Sigmoid colon (tissue), 7 donors: ENCODE measurements around the gene NT5C3A. TPM values are rescaled to one million over a fixed set of nuclear protein-coding genes. Genes with fewer than 3 reads are reported as not detected.

Experiments
- DNase-seq: peaks from one replicate; pipeline ENCODE4 v3.0.0-alpha.2; 2019
- H3K27ac ChIP-seq, 4 donors: fragments of 200-600 bp; sonication (generic); one replicate each; pipeline ENCODE4 v1.5.1; 2016 to 2019; ENCODE audit warnings: mild to moderate bottlenecking in 1 of 4
- H3K27me3 ChIP-seq, 3 donors: fragments of 200-600 bp; sonication (generic); one replicate each; pipeline ENCODE4 v1.5.1; 2019; ENCODE audit warnings: mild to moderate bottlenecking in 1 of 3
- H3K36me3 ChIP-seq, 4 donors: fragments of 200-600 bp; sonication (generic); one replicate each; pipeline ENCODE4 v1.5.1; 2016 to 2019
- H3K4me1 ChIP-seq, 4 donors: fragments of 200-600 bp; sonication (generic); one replicate each; pipeline ENCODE4 v1.5.1; 2017 to 2019
- H3K4me3 ChIP-seq, 4 donors: fragments of 200-600 bp; sonication (generic); one replicate each; pipeline ENCODE4 v1.5.1; 2017 to 2019; ENCODE audit warnings: mild to moderate bottlenecking in 2 of 4, moderate library complexity in 1 of 4
- H3K9me3 ChIP-seq, 4 donors: fragments of 200-600 bp in 3 of 4; sonication (generic) in 3 of 4; one replicate each; pipeline versions ENCODE4 v1.5.1 to v1.6.1; 2013 to 2019
- EP300 ChIP-seq, 4 donors: sonication (generic); formaldehyde crosslinking; IDR thresholded peaks; one replicate each; pipeline ENCODE4 v1.6.1; 2017; ENCODE audit warnings: antibody characterized with exemption in 4 of 4
- POLR2A ChIP-seq, 2 donors: fragments of 450-650 bp; IDR thresholded peaks; one replicate each; pipeline ENCODE4 v1.6.1; 2016; ENCODE audit warnings: antibody characterized with exemption in 2 of 2, mild to moderate bottlenecking in 2 of 2, moderate library complexity in 2 of 2
- POLR2AphosphoS5 ChIP-seq, 4 donors: sonication (generic); formaldehyde crosslinking; IDR thresholded peaks; one replicate each; pipeline ENCODE4 v1.6.1; 2017; ENCODE audit warnings: antibody characterized with exemption in 4 of 4
- WGBS, 2 donors: extraction: QIAGEN DNeasy Blood & Tissue Kit; methylation state at CpG; one replicate each; pipeline ENCODE4 v1.1.7; 2013; 5-methylcytosine and 5-hydroxymethylcytosine counted together
- intact Hi-C: fragments of 100-400 bp; cut with DNase I; formaldehyde crosslinking; loops from one replicate; pipeline ENCODE4 v1.15.1; 2023
- polyA plus RNA-seq, 3 donors: library from polyadenylated mRNA; stranded (reverse); fragments of 200-250 nt; gene quantifications; one replicate each; pipeline ENCODE4 v1.2.3, GENCODE V29; 2013
- total RNA-seq, 4 donors: library from RNA; depleted of rRNA; stranded (reverse); fragments of >200 nt; gene quantifications; one replicate each; pipeline ENCODE4 v1.1.0, GENCODE V29; 2016
- TF ChIP-seq, protein P1 (sequence below), 4 experiments: fragments of 450-650 bp in 3 of 4; fragments of 200-600 bp in 1 of 4; IDR thresholded peaks; one replicate each; pipeline ENCODE4 v1.5.1; 2016 to 2019; ENCODE audit warnings: antibody characterized with exemption in 4 of 4, mild to moderate bottlenecking in 3 of 4, moderate library complexity in 2 of 4
- donor health status: healthy with polysubstance abuse.
- donor health status: Bipolar disorder and iron deficiency.
- donor health status: healthy.

The NT5C3A gene
- total and polyA plus RNA-seq, 7 donors = 20.6 to 270 (median 29.6) TPM

DNA sequence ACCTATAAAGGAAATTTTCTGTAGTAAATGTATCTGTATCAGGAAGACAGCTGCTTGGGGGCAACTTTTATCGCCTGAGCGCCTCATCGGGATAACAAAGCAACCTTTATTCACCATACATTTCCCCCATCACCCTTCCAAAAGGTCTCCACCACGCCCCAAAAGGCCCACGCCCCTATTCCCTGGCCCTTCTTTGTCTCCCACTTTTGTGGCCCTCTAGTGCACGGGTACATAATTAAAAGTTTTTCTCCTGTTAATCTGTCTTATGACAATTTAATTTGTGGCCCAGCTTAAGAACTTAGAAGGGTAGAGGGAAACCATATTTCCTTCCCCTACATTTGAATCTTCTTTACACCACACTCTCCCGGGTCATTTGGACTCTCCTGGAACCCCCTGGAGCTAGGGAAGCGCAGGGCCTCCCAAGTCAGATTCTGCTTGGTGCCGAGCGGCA lies 46.0 kb upstream of the NT5C3A start:
- no peak for TF ChIP-seq POLR2A (IDR thresholded peaks at IDR 0.05)
- TF ChIP-seq, protein P1, sequence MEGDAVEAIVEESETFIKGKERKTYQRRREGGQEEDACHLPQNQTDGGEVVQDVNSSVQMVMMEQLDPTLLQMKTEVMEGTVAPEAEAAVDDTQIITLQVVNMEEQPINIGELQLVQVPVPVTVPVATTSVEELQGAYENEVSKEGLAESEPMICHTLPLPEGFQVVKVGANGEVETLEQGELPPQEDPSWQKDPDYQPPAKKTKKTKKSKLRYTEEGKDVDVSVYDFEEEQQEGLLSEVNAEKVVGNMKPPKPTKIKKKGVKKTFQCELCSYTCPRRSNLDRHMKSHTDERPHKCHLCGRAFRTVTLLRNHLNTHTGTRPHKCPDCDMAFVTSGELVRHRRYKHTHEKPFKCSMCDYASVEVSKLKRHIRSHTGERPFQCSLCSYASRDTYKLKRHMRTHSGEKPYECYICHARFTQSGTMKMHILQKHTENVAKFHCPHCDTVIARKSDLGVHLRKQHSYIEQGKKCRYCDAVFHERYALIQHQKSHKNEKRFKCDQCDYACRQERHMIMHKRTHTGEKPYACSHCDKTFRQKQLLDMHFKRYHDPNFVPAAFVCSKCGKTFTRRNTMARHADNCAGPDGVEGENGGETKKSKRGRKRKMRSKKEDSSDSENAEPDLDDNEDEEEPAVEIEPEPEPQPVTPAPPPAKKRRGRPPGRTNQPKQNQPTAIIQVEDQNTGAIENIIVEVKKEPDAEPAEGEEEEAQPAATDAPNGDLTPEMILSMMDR (IDR thresholded peaks at IDR 0.05) = no peak
- no peak for TF ChIP-seq EP300 (IDR thresholded peaks at IDR 0.05)
- no peak for TF ChIP-seq POLR2AphosphoS5 (IDR thresholded peaks at IDR 0.05)
- no peak for DNase-seq
- peak overlapping the region; percentile 82 to 89 (median 88) for H3K27ac ChIP-seq
- H3K4me1 ChIP-seq = peaks cover 0 to 39% (median 30%) of the 10 kb centered on the region in 4 donors
- no peaks in the 10 kb centered on the region for H3K9me3 ChIP-seq
- 0% methylated on average over 10 of the region's 10 CpGs for WGBS, 2 donors
- H3K27me3 ChIP-seq = no peaks in the 10 kb centered on the region
- H3K36me3 ChIP-seq = peaks cover 0 to 3% (median under 1%) of the 10 kb centered on the region in 4 donors
- H3K4me3 ChIP-seq = peak overlapping the region; percentile 60 to 99 (median 97)
- intact Hi-C loops = loop anchor here (1.0 to 5.0 kb wide), 5 partner anchors 46 to 308 kb away; partner anchors contain the start of genes KBTBD2 and NT5C3A

DNA sequence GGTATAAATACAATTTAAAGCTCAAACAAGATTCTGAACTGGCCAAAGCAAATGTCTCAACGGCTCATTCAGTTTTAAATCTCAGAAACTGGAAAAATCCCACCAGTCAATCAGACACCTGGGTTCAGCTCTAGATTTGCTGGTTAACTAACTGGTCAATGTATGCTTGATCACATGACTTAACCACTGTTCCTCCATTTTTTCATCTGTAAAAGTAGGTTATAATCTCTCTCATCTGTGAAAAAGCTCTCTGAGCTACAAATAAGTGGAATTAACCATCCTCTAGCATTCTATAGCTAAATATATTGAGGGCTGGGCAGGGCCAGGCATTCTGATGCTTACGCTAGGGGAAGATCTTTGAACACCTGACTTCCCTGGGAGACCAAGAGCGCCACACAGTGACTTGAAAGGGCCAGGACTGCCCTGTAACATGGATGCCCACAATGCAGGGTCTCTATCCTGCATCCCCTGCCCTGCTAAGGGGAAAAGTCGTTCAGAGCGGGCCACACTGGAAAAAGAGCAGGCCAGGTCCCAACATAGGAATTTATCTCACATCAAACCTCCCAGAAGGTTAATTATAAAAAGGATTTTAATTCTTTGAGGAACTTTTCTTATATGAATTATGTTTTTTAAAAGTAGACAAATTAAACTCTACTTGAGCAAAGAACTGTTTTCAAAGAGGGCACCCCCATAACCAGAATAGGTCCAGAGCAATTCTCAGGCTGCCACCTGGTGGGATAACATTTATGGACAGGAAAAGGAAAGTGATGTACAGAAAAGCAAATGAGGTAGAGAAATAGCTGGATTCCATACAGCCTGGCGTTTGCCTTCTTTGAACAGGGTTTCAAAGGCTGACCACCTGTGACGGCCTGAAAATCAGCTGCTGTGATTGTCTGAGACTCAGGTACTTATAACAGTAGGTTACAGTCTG lies 44.8 kb upstream of the NT5C3A start:
- 46 to 50% methylated on average over 7 of the region's 7 CpGs for WGBS, 2 donors
- H3K4me3 ChIP-seq = peak overlapping the region in 2 of 4 donors; percentile 95 to 99
- DNase-seq = no peak
- H3K4me1 ChIP-seq = peaks cover 0 to 39% (median 30%) of the 10 kb centered on the region in 4 donors
- no peaks in the 10 kb centered on the region for H3K9me3 ChIP-seq
- TF ChIP-seq POLR2A (IDR thresholded peaks at IDR 0.05) (no peak), EP300 (IDR thresholded peaks at IDR 0.05) (no peak), POLR2AphosphoS5 (IDR thresholded peaks at IDR 0.05) (no peak)
- TF ChIP-seq, protein P1 (IDR thresholded peaks at IDR 0.05) = peak in 2 of 4 experiments; percentile 9 to 11
- no peaks in the 10 kb centered on the region for H3K27me3 ChIP-seq
- intact Hi-C loops = loop anchor here (2.0 to 5.0 kb wide), 4 partner anchors 45 to 307 kb away; partner anchors contain the start of genes KBTBD2 and NT5C3A
- H3K27ac ChIP-seq = peak overlapping the region in 1 of 4 donors; percentile 88
- peaks cover 5 to 15% (median 11%) of the 10 kb centered on the region in 4 donors for H3K36me3 ChIP-seq

DNA sequence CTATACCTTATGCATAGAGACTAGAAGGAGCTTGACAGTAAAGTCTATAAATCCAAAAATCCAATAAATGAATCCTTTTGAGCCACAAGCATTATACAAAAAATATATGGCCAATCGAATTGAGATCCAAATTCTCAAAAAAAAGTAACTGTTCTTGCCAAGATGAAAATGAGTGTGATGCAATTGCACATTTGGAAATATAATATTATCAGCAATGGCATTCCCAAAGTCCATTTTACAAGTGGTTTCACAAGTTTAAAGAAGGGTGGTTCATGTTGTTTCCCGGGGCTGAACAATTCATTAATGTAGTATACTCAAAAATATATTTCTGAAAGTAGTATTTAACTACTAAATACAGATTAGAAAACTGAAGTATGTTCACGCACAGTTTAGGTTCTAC lies 39.3 kb upstream of the NT5C3A start:
- TF ChIP-seq, protein P1 (IDR thresholded peaks at IDR 0.05) = no peak
- TF ChIP-seq EP300 (IDR thresholded peaks at IDR 0.05) (no peak), POLR2AphosphoS5 (IDR thresholded peaks at IDR 0.05) (no peak), POLR2A (IDR thresholded peaks at IDR 0.05) (no peak)
- intact Hi-C loops = no loop called here
- Histone ChIP-seq H3K36me3 (peaks cover 7 to 55% (median 37%) of the 10 kb centered on the region in 4 donors), H3K9me3 (no peaks in the 10 kb centered on the region), H3K4me3 (no peak overlapping the region), H3K27me3 (no peaks in the 10 kb centered on the region), H3K27ac (no peak overlapping the region), H3K4me1 (peaks cover 0 to 28% (median 12%) of the 10 kb centered on the region in 4 donors)
- DNase-seq = no peak
- 87 to 92% methylated on average over 3 of the region's 3 CpGs for WGBS, 2 donors

DNA sequence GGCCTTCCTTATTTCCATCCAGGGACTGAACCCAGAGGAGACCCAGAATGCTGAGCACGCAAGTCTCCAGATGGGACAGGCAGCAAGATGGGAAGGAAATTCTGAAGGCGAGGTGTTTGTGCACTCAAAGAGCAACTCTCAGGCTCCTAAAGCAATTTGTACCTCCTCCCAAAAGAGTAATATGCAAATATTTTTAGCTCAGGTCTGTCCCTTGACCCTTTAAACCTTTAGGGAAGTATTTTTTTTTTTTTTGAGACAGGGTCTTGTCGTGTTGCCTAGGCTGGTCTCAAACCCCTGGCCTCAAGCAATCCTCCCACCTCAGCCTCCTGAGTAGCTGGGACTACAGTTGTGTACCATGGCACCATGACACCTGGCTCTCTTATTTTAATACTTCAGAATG lies 38.2 kb upstream of the NT5C3A start:
- whole genome bisulfite sequencing, 2 donors = 70 to 83% methylated on average over 3 of the region's 3 CpGs

More for the DNA sequence above, 38.2 kb upstream of the NT5C3A start:
- H3K9me3 ChIP-seq = no peaks in the 10 kb centered on the region
- intact Hi-C loops = no loop called here
- no peaks in the 10 kb centered on the region for H3K27me3 ChIP-seq
- peaks cover 0 to 17% (median 4%) of the 10 kb centered on the region in 4 donors for H3K4me1 ChIP-seq
- no peak overlapping the region for H3K27ac ChIP-seq
- no peak overlapping the region for H3K4me3 ChIP-seq
- no peak for TF ChIP-seq POLR2A (IDR thresholded peaks at IDR 0.05)
- TF ChIP-seq, protein P1 (IDR thresholded peaks at IDR 0.05) = no peak
- no peak for TF ChIP-seq EP300 (IDR thresholded peaks at IDR 0.05)
- TF ChIP-seq POLR2AphosphoS5 (IDR thresholded peaks at IDR 0.05) = no peak
- DNase-seq = no peak
- H3K36me3 ChIP-seq = peaks cover 7 to 66% (median 46%) of the 10 kb centered on the region in 4 donors
